Stimulated activated CD4-positive, alpha-beta T cell treated with anti-CD3 and anti-CD28 coated beads, TNF-alpha, amount 100 ng/mL, for 1 hour (primary cell): ENCODE measurements around the gene SOX21.

Experiments used
- DNase-seq, 3 donors: peaks; one replicate each; pipeline ENCODE4 v3.0.0-alpha.2; 2020; ENCODE audit warnings: low read depth in 3 of 3, low spot score in 1 of 3

SOX21 gene

GRCh38 chr13:94679614-94680013 lies 32.7 kb downstream of the SOX21 start:
- DNase-seq = no peak

DNA sequence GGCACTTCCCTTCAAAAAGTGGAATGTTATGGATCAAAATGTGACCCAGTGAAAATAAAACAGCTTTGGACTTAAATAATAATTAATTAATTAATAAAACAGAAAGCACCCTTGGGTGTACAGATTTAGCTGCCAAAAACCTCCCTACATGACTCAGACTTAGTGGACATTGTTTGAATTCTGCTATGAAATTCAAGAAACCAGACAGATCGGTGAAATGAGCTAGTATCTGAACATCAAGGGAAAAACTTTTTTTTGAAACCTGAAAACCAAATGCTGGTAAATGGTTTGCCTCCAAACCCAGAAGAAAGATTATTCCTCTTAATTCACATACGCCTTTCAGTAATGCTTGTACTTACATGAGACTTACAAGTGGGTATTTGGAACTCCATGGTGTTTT lies 33.5 kb downstream of the SOX21 start:
- no peak for DNase-seq

GRCh38 chr13:94677799-94678198 lies 34.5 kb downstream of the SOX21 start:
- no peak for DNase-seq

GRCh38 chr13:94674609-94675348 lies 37.6 kb downstream of the SOX21 start:
- DNase-seq = peak in 2 of 3 donors; percentile 8 to 29

- no peak for DNase-seq
These were observed 38.5 kb downstream of the SOX21 start for GRCh38 chr13:94673851-94674250.

DNA sequence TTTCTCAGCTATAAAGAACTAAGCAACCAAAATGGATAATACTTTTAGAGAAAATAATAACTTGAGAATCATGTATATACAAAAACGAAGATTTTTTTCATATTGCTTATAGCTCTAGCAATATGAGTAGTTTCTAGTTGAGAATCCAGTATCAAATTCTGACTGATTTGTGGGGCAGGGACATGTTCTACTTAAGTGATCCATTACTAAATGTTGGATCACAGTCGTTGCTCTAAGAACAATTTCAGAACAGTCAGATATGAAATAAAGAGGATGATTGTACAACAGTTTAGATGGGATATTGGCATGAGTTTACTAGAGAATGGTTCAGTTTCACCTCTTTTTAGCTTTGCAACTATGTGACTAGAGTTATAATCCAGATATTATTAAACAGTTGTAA lies 39.9 kb downstream of the SOX21 start:
- no peak for DNase-seq

DNA sequence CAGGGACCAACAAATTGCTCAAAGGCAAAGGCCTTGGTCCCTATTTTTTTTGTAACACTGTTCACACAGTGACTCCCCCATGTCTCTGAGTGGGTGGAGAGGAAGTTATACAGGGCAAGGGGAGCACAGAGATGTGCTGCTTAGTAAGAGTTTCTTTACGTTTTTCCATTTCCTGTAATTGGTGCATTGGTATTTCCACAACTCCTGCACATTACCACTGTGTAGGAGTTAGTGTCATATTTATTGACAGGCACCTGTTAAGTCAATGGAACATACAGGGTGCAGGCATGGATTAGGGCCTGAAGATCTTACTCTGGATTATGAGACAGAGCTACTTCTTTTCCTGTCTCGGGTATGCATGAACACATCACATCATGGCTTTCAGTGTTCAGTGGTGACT lies 45.2 kb downstream of the SOX21 start:
- DNase-seq = no peak

GRCh38 chr13:94666065-94666464 lies 46.3 kb downstream of the SOX21 start:
- DNase-seq = no peak

- no peak for DNase-seq
These were observed 47.5 kb downstream of the SOX21 start for GRCh38 chr13:94664889-94665288.

GRCh38 chr13:94662274-94662945 lies 49.9 kb downstream of the SOX21 start:
- DNase-seq = no peak

- DNase-seq = no peak
These were observed 50.9 kb downstream of the SOX21 start for GRCh38 chr13:94661406-94661805.

GRCh38 chr13:94660695-94661326 lies 51.5 kb downstream of the SOX21 start:
- DNase-seq = no peak
